Measurements from ENCODE around the gene SCYL3.

SCYL3 gene

DNA sequence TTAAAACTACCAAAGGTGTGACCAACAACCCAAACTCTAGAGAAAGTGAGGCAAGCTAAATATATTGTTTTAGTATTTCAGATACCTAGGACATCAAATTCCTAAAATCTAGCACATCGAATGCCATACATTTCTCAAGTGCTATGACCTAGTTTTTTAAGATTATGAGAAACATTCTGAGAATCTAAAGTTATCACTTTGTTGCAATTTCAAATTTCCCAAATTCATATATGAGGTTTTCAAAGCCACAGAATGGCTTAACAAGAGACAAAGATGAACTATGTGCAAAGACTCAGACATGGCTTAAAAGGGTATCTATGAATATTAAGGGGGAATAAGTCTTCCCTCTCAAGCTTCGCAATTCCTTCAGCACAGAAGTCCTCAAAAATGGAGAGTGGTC is 6.8 kb downstream of the SCYL3 start:
- Histone ChIP-seq H3K4me3 (ENCODE audit: low read depth in 1 of 2, low read length in 2 of 2) (no peak overlapping the region), H3K36me3 (ENCODE audit: control insufficient read depth in 1 of 2, insufficient read depth in 2 of 2, low read length in 2 of 2) (peaks cover 17 to 27% of the 10 kb centered on the region in 2 donors), H3K4me1 (ENCODE audit: control insufficient read depth in 1 of 2, insufficient read depth in 2 of 2, low read length in 2 of 2) (peaks cover 14 to 20% of the 10 kb centered on the region in 2 donors), H3K27ac (ENCODE audit: low read depth, low read length) (no peak overlapping the region), H3K27me3 (ENCODE audit: control insufficient read depth in 1 of 2, insufficient read depth in 2 of 2, low read length in 2 of 2) (no peaks in the 10 kb centered on the region), H3K9me3 (ENCODE audit: control insufficient read depth in 1 of 2, low read length in 2 of 2) (no peaks in the 10 kb centered on the region), H3K9ac (ENCODE audit: low read depth in 1 of 2, low read length in 2 of 2) (no peak overlapping the region)

DNA sequence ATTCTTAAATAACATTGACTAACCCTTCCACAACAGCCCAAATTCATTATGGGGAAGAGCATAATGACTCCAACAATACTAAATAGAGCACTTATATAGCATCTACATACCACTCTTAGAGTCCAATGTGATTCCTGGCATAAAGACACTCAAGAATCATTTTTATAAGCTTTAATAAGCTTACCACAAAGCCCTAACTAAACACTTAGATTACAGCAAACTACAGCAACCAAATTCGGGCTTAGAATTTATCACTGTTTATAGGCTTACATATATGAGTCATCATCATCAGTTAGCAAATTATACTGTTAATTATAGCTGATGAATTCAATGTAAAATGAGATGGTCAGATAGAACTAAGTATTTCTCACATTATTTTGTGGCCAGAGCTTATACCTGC is 7.3 kb downstream of the SCYL3 start:
- peaks cover 9 to 15% of the 10 kb centered on the region in 2 donors for H3K4me1 ChIP-seq (ENCODE audit: control insufficient read depth in 1 of 2, insufficient read depth in 2 of 2, low read length in 2 of 2)
- H3K4me3 ChIP-seq (ENCODE audit: low read depth in 1 of 2, low read length in 2 of 2), result no peak overlapping the region
- H3K9ac ChIP-seq (ENCODE audit: low read depth in 1 of 2, low read length in 2 of 2), result no peak overlapping the region
- no peaks in the 10 kb centered on the region for H3K9me3 ChIP-seq (ENCODE audit: control insufficient read depth in 1 of 2, low read length in 2 of 2)
- H3K27me3 ChIP-seq (ENCODE audit: control insufficient read depth in 1 of 2, insufficient read depth in 2 of 2, low read length in 2 of 2), result no peaks in the 10 kb centered on the region
- H3K27ac ChIP-seq (ENCODE audit: low read depth, low read length), result no peak overlapping the region
- peaks cover 17 to 27% of the 10 kb centered on the region in 2 donors for H3K36me3 ChIP-seq (ENCODE audit: control insufficient read depth in 1 of 2, insufficient read depth in 2 of 2, low read length in 2 of 2)

DNA sequence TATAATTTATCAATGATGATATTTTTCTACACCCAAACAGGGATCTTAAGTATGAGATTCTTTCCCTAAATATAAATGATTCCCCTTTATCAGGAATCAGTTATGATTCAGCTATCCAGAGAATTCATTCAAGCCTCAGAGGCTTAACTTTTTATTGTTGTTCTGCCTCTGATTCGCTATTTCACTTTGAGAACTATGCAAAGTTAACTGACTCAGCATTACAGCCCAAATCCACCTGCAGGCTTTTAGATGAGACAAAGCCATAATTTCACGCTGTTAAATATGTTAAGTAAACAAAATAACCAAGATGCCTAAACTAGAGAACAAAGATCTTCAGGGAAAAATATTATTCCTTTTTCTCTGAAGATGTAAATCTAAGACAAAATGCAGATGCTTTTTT is 8.5 kb downstream of the SCYL3 start:
- no peaks in the 10 kb centered on the region for H3K27me3 ChIP-seq (ENCODE audit: control insufficient read depth in 1 of 2, insufficient read depth in 2 of 2, low read length in 2 of 2)
- no peak overlapping the region for H3K4me3 ChIP-seq (ENCODE audit: low read depth in 1 of 2, low read length in 2 of 2)
- no peak overlapping the region for H3K9ac ChIP-seq (ENCODE audit: low read depth in 1 of 2, low read length in 2 of 2)
- no peaks in the 10 kb centered on the region for H3K9me3 ChIP-seq (ENCODE audit: control insufficient read depth in 1 of 2, low read length in 2 of 2)
- H3K36me3 ChIP-seq (ENCODE audit: control insufficient read depth in 1 of 2, insufficient read depth in 2 of 2, low read length in 2 of 2), result peaks cover 17 to 27% of the 10 kb centered on the region in 2 donors
- H3K27ac ChIP-seq (ENCODE audit: low read depth, low read length), result no peak overlapping the region
- peaks cover 0 to 3% of the 10 kb centered on the region in 2 donors for H3K4me1 ChIP-seq (ENCODE audit: control insufficient read depth in 1 of 2, insufficient read depth in 2 of 2, low read length in 2 of 2)

DNA sequence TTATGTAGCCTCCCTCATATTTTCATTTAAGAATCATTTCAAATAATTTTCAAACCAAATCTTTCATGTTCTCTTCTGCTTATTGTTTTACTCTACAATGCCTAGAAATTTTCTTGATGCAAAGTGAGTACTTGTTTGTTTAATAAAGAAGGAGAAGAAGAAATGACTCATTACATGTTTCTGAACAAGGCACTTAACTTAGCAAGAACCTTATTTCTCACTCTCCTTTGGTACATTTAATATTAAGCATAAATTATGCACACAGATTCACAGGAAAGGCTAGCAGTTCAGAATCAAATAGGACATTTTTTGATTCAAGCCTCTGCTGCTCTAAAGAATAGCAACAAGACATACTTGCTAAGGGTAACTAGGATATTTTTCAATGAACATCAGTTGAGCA is 9.1 kb downstream of the SCYL3 start:
- Histone ChIP-seq H3K27ac (ENCODE audit: low read depth, low read length) (no peak overlapping the region), H3K9ac (ENCODE audit: low read depth in 1 of 2, low read length in 2 of 2) (no peak overlapping the region), H3K4me3 (ENCODE audit: low read depth in 1 of 2, low read length in 2 of 2) (no peak overlapping the region), H3K9me3 (ENCODE audit: control insufficient read depth in 1 of 2, low read length in 2 of 2) (no peaks in the 10 kb centered on the region), H3K4me1 (ENCODE audit: control insufficient read depth in 1 of 2, insufficient read depth in 2 of 2, low read length in 2 of 2) (no peaks in the 10 kb centered on the region), H3K27me3 (ENCODE audit: control insufficient read depth in 1 of 2, insufficient read depth in 2 of 2, low read length in 2 of 2) (no peaks in the 10 kb centered on the region), H3K36me3 (ENCODE audit: control insufficient read depth in 1 of 2, insufficient read depth in 2 of 2, low read length in 2 of 2) (peaks cover 17 to 27% of the 10 kb centered on the region in 2 donors)

DNA sequence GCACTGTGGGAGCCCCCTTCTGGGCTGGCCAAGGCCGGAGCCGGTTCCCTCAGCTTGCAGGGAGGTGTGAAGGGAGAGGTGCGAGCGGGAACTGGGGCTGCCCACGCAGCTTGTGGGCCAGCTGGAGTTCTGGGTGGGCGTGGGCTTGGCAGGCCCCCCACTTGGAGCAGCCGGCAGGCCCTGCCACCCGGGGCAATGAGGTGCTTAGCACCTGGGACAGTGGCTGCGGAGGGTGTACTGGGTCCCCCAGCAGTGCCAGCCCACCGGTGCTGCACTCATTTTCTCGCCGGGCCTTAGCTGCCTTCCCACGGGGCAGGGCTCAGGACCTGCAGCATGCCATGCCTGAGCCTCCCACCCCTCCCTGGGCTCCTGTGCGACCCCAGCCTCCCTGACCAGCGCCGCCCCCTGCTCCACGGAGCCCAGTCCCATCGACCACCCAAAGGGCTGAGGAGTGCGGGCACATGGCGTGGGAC is 11.6 kb downstream of the SCYL3 start:
- no peak overlapping the region for H3K27ac ChIP-seq (ENCODE audit: low read depth, low read length)
- no peak overlapping the region for H3K9ac ChIP-seq (ENCODE audit: low read depth in 1 of 2, low read length in 2 of 2)
- peaks cover 23 to 25% of the 10 kb centered on the region in 2 donors for H3K36me3 ChIP-seq (ENCODE audit: control insufficient read depth in 1 of 2, insufficient read depth in 2 of 2, low read length in 2 of 2)
- no peaks in the 10 kb centered on the region for H3K4me1 ChIP-seq (ENCODE audit: control insufficient read depth in 1 of 2, insufficient read depth in 2 of 2, low read length in 2 of 2)
- no peaks in the 10 kb centered on the region for H3K27me3 ChIP-seq (ENCODE audit: control insufficient read depth in 1 of 2, insufficient read depth in 2 of 2, low read length in 2 of 2)
- H3K9me3 ChIP-seq (ENCODE audit: control insufficient read depth in 1 of 2, low read length in 2 of 2), result no peaks in the 10 kb centered on the region
- no peak overlapping the region for H3K4me3 ChIP-seq (ENCODE audit: low read depth in 1 of 2, low read length in 2 of 2)

DNA sequence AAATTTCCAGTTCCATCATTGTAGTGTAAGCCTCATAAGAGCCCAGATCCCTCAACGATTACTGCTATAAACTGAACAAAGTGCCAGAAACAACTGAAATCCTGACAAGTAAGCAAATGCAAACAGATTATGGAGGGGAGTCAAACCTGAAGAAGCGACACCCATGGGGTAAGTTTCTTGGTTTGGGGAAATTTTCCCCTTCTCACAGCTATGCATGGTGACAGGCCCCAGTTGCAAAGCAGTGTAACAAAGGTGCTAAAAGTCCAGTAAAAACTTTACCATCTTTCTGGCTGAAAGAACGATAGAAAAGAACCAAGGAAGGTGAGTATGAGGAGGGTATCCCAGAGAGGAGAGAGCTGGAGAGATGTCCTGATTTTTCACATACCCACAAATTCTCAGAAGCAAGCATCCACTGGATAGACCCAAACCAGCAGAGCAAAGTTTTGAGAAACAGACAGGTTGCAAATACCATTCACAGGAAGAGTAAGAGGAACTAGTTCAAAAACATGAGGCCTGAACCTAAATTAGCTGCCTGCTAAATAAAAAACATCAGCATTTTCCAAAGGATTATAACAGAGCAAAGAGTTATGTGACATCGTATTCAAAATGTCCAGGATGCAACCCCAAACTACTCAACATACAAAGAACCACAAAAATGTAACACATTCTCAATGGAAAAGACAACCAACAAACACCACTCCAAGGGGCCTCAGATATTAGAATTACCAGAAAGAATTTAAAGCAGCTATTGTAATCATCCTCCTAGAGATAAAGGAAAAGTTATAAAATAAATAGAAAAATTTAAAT is 14.5 kb downstream of the SCYL3 start:
- H3K9ac ChIP-seq (ENCODE audit: low read depth in 1 of 2, low read length in 2 of 2), result no peak overlapping the region
- H3K36me3 ChIP-seq (ENCODE audit: control insufficient read depth in 1 of 2, insufficient read depth in 2 of 2, low read length in 2 of 2), result peaks cover 20 to 38% of the 10 kb centered on the region in 2 donors
- H3K4me3 ChIP-seq (ENCODE audit: low read depth in 1 of 2, low read length in 2 of 2), result no peak overlapping the region
- no peaks in the 10 kb centered on the region for H3K27me3 ChIP-seq (ENCODE audit: control insufficient read depth in 1 of 2, insufficient read depth in 2 of 2, low read length in 2 of 2)
- no peak overlapping the region for H3K27ac ChIP-seq (ENCODE audit: low read depth, low read length)
- no peaks in the 10 kb centered on the region for H3K4me1 ChIP-seq (ENCODE audit: control insufficient read depth in 1 of 2, insufficient read depth in 2 of 2, low read length in 2 of 2)
- no peaks in the 10 kb centered on the region for H3K9me3 ChIP-seq (ENCODE audit: control insufficient read depth in 1 of 2, low read length in 2 of 2)

DNA sequence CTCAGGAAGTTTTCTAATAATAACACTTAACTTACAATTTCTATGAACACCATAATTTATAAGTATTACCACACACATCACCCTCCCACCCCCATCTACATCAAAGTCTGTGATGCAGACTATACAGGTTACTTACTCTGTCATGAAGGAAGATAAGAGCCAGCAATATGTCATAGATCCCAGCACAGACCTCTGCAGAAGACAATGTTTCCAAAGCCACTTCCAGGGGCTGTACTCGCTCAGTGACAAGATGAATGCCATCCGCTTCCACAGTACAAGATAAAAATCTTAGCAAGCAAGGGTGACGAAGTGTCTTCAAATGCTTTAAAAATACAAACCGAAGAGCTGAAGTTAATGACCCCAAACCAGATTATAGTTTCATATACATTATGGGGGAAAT is 15.2 kb downstream of the SCYL3 start:
- peaks cover 21 to 46% of the 10 kb centered on the region in 2 donors for H3K36me3 ChIP-seq (ENCODE audit: control insufficient read depth in 1 of 2, insufficient read depth in 2 of 2, low read length in 2 of 2)

DNA sequence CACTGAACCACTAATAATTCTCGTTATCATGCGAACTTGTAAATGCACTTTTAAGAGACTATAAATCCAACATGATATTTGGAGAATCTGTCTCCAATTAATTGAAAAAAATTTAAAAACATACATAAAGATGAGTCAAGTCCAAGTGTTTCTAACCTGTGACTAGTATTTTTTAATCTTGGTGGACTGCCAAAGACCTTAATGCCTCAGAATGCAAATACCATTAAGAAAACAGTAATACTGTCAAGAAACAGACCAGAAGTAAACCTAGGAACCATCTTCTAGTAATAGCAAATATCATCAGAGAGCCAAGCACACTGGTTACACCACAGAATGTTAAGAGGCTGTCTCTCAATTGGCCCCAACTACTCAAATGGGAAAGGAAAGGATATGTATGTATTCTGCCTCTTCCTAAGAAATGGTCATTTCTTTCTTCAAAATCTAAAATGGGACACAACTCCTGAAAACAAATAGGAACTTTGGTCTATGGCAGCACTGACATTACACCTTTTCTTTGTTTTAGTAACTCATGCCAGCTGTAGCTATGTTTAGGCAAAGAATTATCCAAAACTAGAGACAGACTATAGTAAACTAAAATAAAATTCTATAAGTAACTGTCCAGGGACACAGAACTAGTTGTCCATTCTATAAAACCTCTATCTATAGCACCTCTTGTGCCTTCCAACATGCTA is 15.8 kb downstream of the SCYL3 start:
- H3K9me3 ChIP-seq (ENCODE audit: control insufficient read depth in 1 of 2, low read length in 2 of 2), result no peaks in the 10 kb centered on the region
- H3K27ac ChIP-seq (ENCODE audit: low read depth, low read length), result no peak overlapping the region
- no peak overlapping the region for H3K9ac ChIP-seq (ENCODE audit: low read depth in 1 of 2, low read length in 2 of 2)
- H3K27me3 ChIP-seq (ENCODE audit: control insufficient read depth in 1 of 2, insufficient read depth in 2 of 2, low read length in 2 of 2), result no peaks in the 10 kb centered on the region
- H3K36me3 ChIP-seq (ENCODE audit: control insufficient read depth in 1 of 2, insufficient read depth in 2 of 2, low read length in 2 of 2), result peaks cover 27 to 48% of the 10 kb centered on the region in 2 donors
- H3K4me3 ChIP-seq (ENCODE audit: low read depth in 1 of 2, low read length in 2 of 2), result no peak overlapping the region
- no peaks in the 10 kb centered on the region for H3K4me1 ChIP-seq (ENCODE audit: control insufficient read depth in 1 of 2, insufficient read depth in 2 of 2, low read length in 2 of 2)

More for the DNA sequence above, 15.2 kb downstream of the SCYL3 start:
- Histone ChIP-seq H3K4me3 (ENCODE audit: low read depth in 1 of 2, low read length in 2 of 2) (no peak overlapping the region), H3K9me3 (ENCODE audit: control insufficient read depth in 1 of 2, low read length in 2 of 2) (no peaks in the 10 kb centered on the region), H3K9ac (ENCODE audit: low read depth in 1 of 2, low read length in 2 of 2) (no peak overlapping the region), H3K27me3 (ENCODE audit: control insufficient read depth in 1 of 2, insufficient read depth in 2 of 2, low read length in 2 of 2) (no peaks in the 10 kb centered on the region), H3K4me1 (ENCODE audit: control insufficient read depth in 1 of 2, insufficient read depth in 2 of 2, low read length in 2 of 2) (no peaks in the 10 kb centered on the region), H3K27ac (ENCODE audit: low read depth, low read length) (no peak overlapping the region)

DNA sequence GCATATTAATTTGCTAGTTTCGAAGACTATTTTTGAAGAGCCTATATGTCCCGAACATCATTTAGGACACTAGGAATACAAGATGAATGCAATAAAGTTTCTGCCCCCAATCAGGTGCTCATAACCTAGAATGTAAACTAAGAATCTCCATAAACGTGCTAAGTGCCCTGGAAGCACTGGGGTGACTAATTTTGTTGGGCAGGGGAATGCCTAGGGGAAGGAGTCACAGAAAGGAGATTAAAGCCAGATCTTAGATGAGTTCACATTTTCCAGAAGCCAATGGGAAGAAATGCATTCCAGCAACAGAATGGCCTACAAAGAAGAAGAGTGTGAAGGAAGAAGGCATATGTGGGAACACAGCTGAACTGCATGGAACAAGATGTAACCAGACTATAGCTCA is 19.5 kb downstream of the SCYL3 start:
- Histone ChIP-seq H3K9ac (ENCODE audit: low read depth in 1 of 2, low read length in 2 of 2) (no peak overlapping the region), H3K27ac (ENCODE audit: low read depth, low read length) (no peak overlapping the region), H3K36me3 (ENCODE audit: control insufficient read depth in 1 of 2, insufficient read depth in 2 of 2, low read length in 2 of 2) (peaks cover 45 to 76% of the 10 kb centered on the region in 2 donors)

DNA sequence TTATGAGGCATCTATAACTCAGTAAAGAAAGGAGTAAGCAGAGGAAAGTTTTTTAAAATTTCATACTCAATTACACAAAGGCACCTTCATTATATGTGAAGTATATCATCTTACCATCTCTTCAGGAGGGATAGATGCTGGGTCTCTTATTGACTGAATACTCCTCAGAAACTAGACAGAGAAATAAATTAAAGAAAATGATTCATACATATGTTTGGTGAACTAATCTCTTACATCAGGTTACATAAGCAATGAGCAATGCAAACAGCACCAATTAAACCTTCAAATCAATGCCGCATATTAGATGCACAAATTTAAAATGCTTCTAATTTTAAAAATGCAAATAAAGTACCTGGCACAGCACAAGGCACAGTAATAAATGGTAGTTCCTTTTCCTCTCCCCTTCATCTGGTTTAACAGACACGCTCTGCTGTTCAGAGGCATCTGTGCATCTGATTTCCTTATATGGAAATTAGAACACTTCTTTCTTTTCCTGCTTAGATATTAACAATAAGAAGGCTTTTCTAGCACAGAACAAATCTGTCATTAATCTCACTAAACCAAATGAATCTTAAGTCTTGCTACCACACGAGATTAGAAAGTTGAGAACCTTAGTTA is 20.0 kb downstream of the SCYL3 start:
- Histone ChIP-seq H3K9ac (ENCODE audit: low read depth in 1 of 2, low read length in 2 of 2) (no peak overlapping the region), H3K36me3 (ENCODE audit: control insufficient read depth in 1 of 2, insufficient read depth in 2 of 2, low read length in 2 of 2) (peaks cover 50 to 82% of the 10 kb centered on the region in 2 donors), H3K9me3 (ENCODE audit: control insufficient read depth in 1 of 2, low read length in 2 of 2) (peaks cover 0 to 2% of the 10 kb centered on the region in 2 donors), H3K27ac (ENCODE audit: low read depth, low read length) (no peak overlapping the region), H3K27me3 (ENCODE audit: control insufficient read depth in 1 of 2, insufficient read depth in 2 of 2, low read length in 2 of 2) (no peaks in the 10 kb centered on the region), H3K4me3 (ENCODE audit: low read depth in 1 of 2, low read length in 2 of 2) (no peak overlapping the region), H3K4me1 (ENCODE audit: control insufficient read depth in 1 of 2, insufficient read depth in 2 of 2, low read length in 2 of 2) (no peaks in the 10 kb centered on the region)

More for the DNA sequence above, 19.5 kb downstream of the SCYL3 start:
- H3K4me3 ChIP-seq (ENCODE audit: low read depth in 1 of 2, low read length in 2 of 2), result no peak overlapping the region
- no peaks in the 10 kb centered on the region for H3K4me1 ChIP-seq (ENCODE audit: control insufficient read depth in 1 of 2, insufficient read depth in 2 of 2, low read length in 2 of 2)
- no peaks in the 10 kb centered on the region for H3K27me3 ChIP-seq (ENCODE audit: control insufficient read depth in 1 of 2, insufficient read depth in 2 of 2, low read length in 2 of 2)
- peaks cover 0 to 2% of the 10 kb centered on the region in 2 donors for H3K9me3 ChIP-seq (ENCODE audit: control insufficient read depth in 1 of 2, low read length in 2 of 2)

Measured in duodenal mucosa (tissue), 2 donors.